Type B pancreatic cell (in vitro differentiated cells): Measurements from ENCODE around the gene RIN3. TPM values are rescaled to one million over a fixed set of nuclear protein-coding genes. Genes with fewer than 3 reads are reported as not detected.

Experiments
- DNase-seq: peaks from one replicate; pipeline ENCODE4 v3.0.0; 2021; ENCODE audit warnings: mixed read lengths; ENCODE audit not compliant: unreplicated experiment; ENCODE audit errors: extremely low spot score
- H3K27ac Mint-ChIP-seq: 2 replicates; pipeline ENCODE4 v1.8.0; 2021; ENCODE audit warnings: mild to moderate bottlenecking, mixed read lengths
- H3K27me3 Mint-ChIP-seq: 2 replicates; pipeline ENCODE4 v1.8.0; 2021; ENCODE audit warnings: mixed read lengths
- H3K36me3 Mint-ChIP-seq: 2 replicates; pipeline ENCODE4 v1.8.0; 2021; ENCODE audit warnings: mixed read lengths
- H3K4me1 Mint-ChIP-seq: one replicate; pipeline ENCODE4 v1.8.0; 2021; ENCODE audit warnings: mixed read lengths; ENCODE audit not compliant: unreplicated experiment
- H3K4me3 Mint-ChIP-seq: 2 replicates; pipeline ENCODE4 v1.8.0; 2021; ENCODE audit warnings: mild to moderate bottlenecking, mixed read lengths
- H3K9me3 Mint-ChIP-seq: 2 replicates; pipeline ENCODE4 v1.8.0; 2021; ENCODE audit warnings: mixed read lengths
- CTCF ChIP-seq: fragments of 200-600 bp; sonication (generic); conservative IDR thresholded peaks from 2 replicates; pipeline ENCODE4 v1.5.0; 2021; ENCODE audit warnings: antibody characterized with exemption, mild to moderate bottlenecking
- total RNA-seq: library from RNA; stranded (reverse); gene quantifications from 2 replicates; pipeline ENCODE4 v1.2.1, GENCODE V29; 2021; ENCODE audit warnings: low replicate concordance

Gene RIN3
- total RNA-seq, 1 donor from 2014 or later, result 12.9 TPM

- no peak for DNase-seq
- Mint-ChIP-seq H3K9me3 (peaks cover 5% of the 10 kb centered on the region), H3K4me3 (no peak overlapping the region)
These were observed 7.5 kb downstream of the RIN3 start for GRCh38 chr14:92521058-92521415.

GRCh38 chr14:92523752-92524151 lies 10.2 kb downstream of the RIN3 start:
- Mint-ChIP-seq H3K36me3 (peaks cover 6% of the 10 kb centered on the region), H3K4me1 (no peaks in the 10 kb centered on the region), H3K27me3 (peaks cover 7% of the 10 kb centered on the region), H3K4me3 (no peak overlapping the region), H3K9me3 (peaks cover 5% of the 10 kb centered on the region), H3K27ac (no peak overlapping the region)
- DNase-seq, result no peak
- no peak for TF ChIP-seq CTCF

More at GRCh38 chr14:92521058-92521415, 7.5 kb downstream of the RIN3 start:
- Mint-ChIP-seq H3K27me3 (peaks cover 21% of the 10 kb centered on the region), H3K4me1 (peaks cover 6% of the 10 kb centered on the region), H3K36me3 (peaks cover 6% of the 10 kb centered on the region), H3K27ac (no peak overlapping the region)
- TF ChIP-seq CTCF, result no peak

DNA sequence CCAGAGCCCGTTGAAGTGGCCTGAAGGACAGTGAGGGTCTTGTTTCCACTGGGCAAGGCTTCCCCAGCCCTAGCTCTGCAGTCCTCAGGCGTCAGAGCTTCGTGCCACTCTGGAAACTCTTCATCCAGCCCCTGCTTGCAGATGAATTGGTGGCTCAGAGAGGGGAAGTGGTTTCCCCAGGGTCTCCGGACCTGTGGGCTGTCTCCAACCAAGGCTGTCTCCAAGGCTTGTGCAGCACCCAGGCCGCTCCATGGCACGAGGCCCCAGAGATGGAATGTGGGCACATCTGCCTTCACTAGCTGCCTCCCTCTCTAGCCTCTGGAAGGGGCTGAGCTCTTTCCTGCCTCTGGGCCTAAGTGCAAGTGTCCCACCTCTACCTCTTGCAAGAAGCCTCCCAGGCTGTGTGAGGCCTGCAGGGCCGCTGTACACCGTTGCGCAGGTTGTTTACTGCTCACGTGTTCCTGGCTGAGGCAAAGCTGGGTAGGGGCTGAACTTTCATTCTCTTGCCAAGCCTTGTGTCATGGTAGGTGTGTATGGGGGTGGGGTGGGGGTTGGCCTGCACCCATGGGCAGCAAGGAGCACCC lies 11.1 kb downstream of the RIN3 start:
- peaks cover 5% of the 10 kb centered on the region for H3K9me3 Mint-ChIP-seq
- H3K4me1 Mint-ChIP-seq, result no peaks in the 10 kb centered on the region
- H3K27ac Mint-ChIP-seq, result no peak overlapping the region
- no peak overlapping the region for H3K4me3 Mint-ChIP-seq
- H3K27me3 Mint-ChIP-seq, result peaks cover 7% of the 10 kb centered on the region
- H3K36me3 Mint-ChIP-seq, result peaks cover 6% of the 10 kb centered on the region
- no peak for TF ChIP-seq CTCF
- DNase-seq, result no peak

DNA sequence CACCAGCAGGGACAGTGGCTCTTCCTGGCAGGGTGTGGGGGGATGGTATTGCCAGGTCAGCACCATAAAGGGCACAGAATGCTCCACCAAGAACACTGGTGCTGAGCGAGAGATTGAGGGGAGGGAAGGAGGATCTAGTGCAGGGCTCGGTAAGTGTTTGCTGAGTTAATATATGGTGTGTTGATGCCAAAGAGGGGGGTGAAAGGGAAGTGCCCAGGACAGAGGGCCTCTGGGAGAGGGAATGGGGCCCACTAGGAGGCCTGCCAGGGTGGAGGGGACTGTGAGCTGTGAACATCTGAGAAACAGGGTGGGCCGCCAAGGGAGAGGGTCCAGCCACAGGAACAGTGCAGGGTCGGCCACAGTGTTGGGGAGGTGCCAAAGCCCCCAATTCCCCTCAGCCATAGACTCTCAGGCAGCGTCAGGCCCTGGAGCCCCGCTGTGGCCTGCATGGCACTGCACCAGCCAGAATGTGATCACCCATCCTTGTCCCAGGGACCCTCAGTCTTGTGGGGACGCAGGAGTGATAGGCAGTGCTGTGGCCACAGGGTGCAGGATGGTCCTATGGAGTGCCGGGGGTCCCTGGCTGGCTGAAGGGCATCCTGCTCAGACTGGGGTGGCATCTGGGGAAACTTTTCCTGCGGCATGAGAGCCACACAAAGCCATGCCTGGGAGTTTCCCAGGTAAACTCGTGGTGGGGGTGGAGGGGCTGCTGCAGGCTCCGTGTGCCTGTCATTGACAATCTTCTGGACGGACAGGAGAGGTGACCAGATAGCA lies 11.9 kb downstream of the RIN3 start:
- TF ChIP-seq CTCF, result no peak
- Mint-ChIP-seq H3K27ac (no peak overlapping the region), H3K9me3 (peaks cover 5% of the 10 kb centered on the region), H3K4me3 (no peak overlapping the region), H3K36me3 (peaks cover 6% of the 10 kb centered on the region), H3K4me1 (no peaks in the 10 kb centered on the region), H3K27me3 (peaks cover 10% of the 10 kb centered on the region)
- DNase-seq, result no peak

DNA sequence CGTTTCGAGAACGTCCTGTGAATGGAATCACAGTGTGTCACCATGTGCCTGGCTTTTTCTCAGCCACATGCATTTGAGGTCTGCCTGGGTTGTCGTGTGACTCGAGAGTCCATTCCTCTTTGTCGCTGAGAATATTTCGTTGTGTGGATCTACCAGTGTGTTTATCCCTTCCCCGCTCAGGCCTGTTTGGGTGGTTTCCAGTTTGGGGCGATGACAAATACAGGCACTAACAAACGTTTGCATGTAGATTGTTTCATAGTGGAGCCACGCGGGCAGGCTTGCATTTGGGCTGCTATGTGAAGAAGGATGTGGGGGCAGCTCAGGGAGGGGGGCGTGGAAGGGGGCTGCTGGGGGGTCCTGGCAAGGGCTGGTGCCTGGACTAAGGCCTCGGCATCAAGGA lies 14.1 kb downstream of the RIN3 start:
- H3K36me3 Mint-ChIP-seq, result no peaks in the 10 kb centered on the region
- no peak overlapping the region for H3K27ac Mint-ChIP-seq
- no peak for TF ChIP-seq CTCF
- H3K4me1 Mint-ChIP-seq, result no peaks in the 10 kb centered on the region
- H3K9me3 Mint-ChIP-seq, result peaks cover 5% of the 10 kb centered on the region
- H3K27me3 Mint-ChIP-seq, result peaks cover 2% of the 10 kb centered on the region
- DNase-seq, result no peak
- H3K4me3 Mint-ChIP-seq, result no peak overlapping the region
